AG10803 (cell line): ENCODE data around the gene GRID1.

Experiments used
- DNase-seq: peaks from one replicate; pipeline ENCODE4 v3.0.0; 2010; ENCODE audit warnings: low read depth
- H3K4me3 ChIP-seq: 2 replicates; pipeline ENCODE4 v1.5.1; 2011; ENCODE audit warnings: mild to moderate bottlenecking, low read length, control low read depth
- CTCF ChIP-seq: conservative IDR thresholded peaks from 2 replicates; pipeline ENCODE4 v1.5.1; 2011; ENCODE audit warnings: mild to moderate bottlenecking, low read length, control low read depth, inconsistent platforms

Gene GRID1

GRCh38 chr10:85915245-85915846, 451.2 kb downstream of the GRID1 start:
- H3K4me3 ChIP-seq: no peak overlapping the region
- DNase-seq: no peak
- no peak for TF ChIP-seq CTCF

DNA sequence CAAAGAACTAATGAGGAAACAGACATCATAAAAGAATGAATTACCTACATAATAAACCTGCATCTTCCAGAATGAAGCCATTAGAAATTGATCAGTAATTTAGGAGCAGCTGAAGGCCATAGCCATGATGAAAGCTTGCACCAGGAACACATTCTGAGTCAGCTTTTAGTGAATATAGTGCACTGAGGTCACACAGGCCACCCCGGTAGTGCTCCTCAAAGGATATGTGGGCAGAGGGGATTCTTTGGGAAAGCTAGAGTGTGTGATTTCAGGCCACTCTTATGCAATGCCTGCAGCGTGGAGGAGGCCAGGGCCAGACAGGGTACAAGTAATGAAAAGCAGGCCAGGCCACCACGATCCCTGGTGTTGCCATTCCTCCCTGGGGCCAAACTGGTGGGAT, 451.9 kb downstream of the GRID1 start:
- no peak for TF ChIP-seq CTCF
- DNase-seq: no peak
- H3K4me3 ChIP-seq: no peak overlapping the region

GRCh38 chr10:85908462-85908861, 458.1 kb downstream of the GRID1 start:
- no peak overlapping the region for H3K4me3 ChIP-seq
- no peak for DNase-seq
- no peak for TF ChIP-seq CTCF

DNA sequence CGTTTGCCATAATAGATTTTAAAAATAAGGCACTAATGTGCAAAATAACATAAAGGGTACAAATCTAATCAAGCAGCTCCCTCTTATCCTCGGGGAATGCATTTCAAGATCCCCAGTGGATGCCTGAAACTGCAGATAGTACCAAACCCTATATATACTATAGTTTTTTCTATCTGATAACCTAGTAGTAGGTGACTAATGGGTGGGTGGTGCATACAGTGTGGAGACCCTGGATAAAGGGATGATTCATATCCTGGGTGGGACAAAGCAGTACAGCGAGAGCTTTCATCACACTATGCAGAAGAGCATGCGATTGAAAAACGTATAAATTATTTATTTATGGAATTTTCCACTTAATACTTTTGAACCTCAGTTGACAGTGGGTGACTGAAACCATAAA, 464.5 kb downstream of the GRID1 start:
- TF ChIP-seq CTCF: no peak
- DNase-seq: no peak
- no peak overlapping the region for H3K4me3 ChIP-seq

DNA sequence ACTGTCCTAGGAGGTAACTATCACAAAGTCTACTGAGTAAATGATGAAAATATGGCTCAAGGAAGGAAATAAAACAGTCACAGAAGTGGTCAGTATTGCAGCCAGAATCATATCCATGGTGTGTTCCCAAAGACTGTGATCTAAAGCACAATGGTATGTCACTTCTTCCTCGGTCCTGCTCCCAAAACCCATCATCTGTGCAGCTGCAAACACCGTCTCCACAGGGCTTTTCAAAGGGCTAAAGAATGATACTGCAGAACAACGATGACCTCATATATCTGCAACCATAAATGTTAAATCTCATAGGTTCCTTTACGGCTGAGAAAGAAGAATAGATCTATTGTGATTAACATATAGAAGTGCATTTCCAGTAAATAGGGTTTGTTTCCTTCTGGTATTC, 465.0 kb downstream of the GRID1 start:
- no peak for DNase-seq
- no peak overlapping the region for H3K4me3 ChIP-seq
- TF ChIP-seq CTCF: no peak

- TF ChIP-seq CTCF: no peak
- no peak for DNase-seq
- H3K4me3 ChIP-seq: no peak overlapping the region
Observed at GRCh38 chr10:85900487-85900886, 466.1 kb downstream of the GRID1 start.

DNA sequence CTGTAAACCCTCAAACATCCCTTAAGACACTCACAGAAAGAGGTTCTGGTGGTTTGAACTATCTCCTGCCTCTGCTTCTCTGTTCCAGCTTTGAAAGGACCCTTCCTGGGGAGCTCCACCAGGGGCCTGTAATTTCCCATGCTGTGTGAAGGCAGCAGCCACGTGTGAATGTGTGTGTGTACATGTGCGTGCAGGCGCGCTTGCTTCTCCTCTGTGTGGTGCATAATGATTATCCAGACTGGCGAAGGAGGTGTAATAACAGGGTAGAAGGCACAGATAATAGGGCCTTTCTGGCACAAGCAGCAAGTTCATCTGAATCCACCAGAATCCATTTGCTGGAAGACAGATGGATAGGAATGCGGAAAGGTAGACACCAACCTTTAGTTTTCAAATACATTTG, 466.5 kb downstream of the GRID1 start:
- no peak for DNase-seq
- no peak overlapping the region for H3K4me3 ChIP-seq
- no peak for TF ChIP-seq CTCF
